ENCODE measurements around the gene SLC51B. TPM values are rescaled to one million over a fixed set of nuclear protein-coding genes. Genes with fewer than 3 reads are reported as not detected.
"Not testable (repeated sequence)": the region's sequence is repeated elsewhere in the genome, so short reads cannot be mapped to it uniquely, and the experiment has no call there.

SLC51B gene
- polyA plus RNA-seq, 4 donors = 8.5 to 11.7 (median 9.9) TPM

DNA sequence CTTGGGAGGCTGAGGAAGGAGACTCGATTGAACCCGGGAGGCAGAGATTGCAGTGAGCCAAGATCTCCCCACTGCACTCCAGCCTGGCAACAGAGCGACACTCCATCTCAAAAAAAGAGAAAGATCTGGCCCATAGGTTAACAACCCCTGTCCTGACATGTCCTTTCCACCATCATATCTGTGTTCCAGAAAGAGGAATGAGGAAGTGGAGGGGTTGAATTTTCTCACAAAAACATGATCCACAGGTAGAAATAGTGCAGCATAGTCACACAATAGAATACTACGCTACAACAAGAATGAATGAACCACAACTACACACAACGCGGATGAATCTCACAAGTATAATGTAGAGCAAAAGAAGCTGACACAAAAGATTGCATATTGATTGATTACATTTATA, 4.7 kb upstream of the SLC51B start:
- DNase-seq (ENCODE audit: low read depth in 4 of 4, low spot score in 2 of 4) = no peak

DNA sequence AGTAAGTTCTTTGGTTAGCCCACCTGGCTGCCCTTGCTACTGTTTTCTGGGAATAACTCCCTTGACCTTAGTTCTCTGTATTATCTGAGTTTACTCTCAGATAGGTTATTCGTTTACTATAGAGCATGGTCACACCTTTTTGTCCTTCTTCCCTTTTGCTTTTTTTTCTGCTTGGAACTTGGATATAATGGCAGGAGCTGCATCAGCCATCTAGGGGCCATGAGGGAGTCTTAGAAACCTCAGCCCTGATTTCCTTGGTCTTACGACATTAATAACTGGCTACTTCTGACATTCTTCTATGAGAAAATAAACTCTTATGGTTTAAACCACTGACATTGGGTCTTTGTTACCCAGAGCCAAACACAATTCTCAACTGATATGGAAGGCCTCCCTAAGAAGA, 3.4 kb upstream of the SLC51B start:
- no peak for DNase-seq (ENCODE audit: low read depth in 4 of 4, low spot score in 2 of 4)

DNA sequence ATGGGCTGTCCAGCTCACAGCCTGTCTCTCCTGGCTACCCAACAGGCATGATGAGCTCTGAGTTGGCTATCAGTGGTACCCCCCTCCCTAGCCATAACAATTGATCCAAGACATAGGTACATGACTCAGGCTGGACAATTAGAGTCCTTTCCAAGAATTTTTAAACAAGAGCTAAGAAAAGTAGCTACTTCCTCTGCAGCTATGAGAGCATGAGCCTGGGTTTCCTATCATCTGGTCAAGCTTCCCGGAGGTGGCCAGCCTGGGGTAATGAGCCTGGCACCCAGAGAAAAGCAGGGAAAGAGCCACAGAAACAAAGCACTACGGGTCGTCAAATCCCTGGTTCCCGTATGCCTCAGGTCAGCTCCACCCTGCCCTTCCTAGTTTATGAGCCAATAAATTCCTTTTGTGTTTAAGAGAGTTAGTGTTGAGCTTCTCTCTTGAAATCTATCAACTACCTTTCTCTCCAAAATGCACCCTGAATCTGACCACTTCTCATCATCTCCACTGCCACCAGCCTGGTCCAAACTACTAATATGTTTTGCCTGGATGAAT, 2.3 kb upstream of the SLC51B start:
- no peak for DNase-seq (ENCODE audit: low read depth in 4 of 4, low spot score in 2 of 4)

DNA sequence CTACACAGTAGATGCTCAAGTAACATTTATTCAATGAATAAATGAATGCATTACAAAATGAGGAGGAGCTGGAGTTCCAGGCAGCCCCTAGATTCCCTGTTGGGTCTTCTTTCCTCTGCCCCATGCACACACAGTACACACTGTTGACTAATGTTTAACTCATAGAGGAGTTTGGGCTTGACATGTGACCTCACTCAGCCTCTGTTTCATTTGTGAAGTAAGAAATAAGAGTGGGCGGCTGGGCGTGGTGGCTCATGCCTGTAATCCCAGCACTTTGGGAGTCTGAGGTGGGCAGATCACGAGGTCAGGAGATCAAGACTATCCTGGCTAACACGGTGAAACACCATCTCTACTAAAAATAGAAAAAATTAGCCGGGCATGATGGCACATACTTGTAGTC, 969 bp upstream of the SLC51B start:
- not testable (repeated sequence) for DNase-seq (ENCODE audit: low read depth in 4 of 4, low spot score in 2 of 4)

DNA sequence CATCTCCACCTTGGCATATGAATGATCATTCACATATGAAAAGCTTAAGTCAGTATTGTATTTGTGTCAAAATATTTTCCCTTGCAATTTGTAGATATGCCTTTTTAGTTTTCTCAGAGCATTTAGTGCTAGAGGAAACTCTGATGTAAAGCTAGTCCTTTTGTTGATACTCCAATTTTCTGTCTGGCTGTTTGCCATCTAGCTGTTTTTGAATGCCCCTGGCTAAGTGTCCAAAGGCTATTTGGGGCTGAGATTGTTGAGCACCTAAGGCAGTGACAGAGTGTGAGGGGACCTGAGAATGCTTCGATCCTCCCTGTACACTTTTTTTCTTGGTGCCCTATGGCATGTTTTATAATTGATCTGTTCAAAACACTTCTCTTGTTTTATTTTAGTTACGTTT, 3.1 kb downstream of the SLC51B start:
- DNase-seq (ENCODE audit: low read depth in 4 of 4, low spot score in 2 of 4) = no peak

DNA sequence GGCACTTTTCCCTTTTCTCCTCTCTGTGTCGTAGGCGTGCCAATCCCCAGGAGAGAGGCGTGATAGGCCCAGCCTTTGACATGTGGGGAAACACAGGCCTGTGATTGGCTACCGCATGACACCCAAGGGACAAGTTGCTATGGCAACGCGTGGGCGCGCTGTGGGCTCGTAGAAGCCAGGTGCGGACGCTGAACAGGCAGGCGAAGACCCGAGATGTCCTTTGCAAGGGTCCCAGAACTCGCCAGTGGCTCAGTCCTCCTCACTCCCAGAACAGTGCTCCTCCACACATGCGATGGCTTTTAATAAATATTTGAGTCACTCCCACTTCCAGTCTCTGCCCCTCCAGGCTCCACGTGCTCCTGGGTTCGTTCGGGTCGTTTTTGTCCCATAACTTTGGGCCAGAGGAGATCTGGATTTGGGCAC, 4.2 kb downstream of the SLC51B start:
- peak in 2 of 4 donors; percentile 64 to 85 for DNase-seq (ENCODE audit: low read depth in 4 of 4, low spot score in 2 of 4)

DNA sequence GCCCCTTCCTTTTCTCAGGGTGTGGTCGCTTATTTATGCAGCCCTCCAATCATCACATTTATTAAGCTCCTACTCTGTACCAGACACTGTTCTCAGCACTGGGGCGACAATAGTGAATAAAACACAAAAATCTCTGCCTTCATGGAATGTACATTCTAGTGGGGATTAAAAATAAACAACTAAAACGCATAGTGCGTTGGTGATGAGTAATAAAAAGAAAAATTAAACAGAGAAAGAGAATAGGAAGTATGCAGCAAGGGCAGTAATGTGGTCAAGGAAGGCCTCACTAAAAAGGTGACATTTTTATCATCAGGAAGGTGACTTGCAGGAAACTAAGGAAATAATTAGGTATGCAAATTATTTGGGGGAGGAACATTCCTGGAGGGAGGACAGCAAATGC, 5.1 kb downstream of the SLC51B start:
- DNase-seq (ENCODE audit: low read depth in 4 of 4, low spot score in 2 of 4) = no peak

DNA sequence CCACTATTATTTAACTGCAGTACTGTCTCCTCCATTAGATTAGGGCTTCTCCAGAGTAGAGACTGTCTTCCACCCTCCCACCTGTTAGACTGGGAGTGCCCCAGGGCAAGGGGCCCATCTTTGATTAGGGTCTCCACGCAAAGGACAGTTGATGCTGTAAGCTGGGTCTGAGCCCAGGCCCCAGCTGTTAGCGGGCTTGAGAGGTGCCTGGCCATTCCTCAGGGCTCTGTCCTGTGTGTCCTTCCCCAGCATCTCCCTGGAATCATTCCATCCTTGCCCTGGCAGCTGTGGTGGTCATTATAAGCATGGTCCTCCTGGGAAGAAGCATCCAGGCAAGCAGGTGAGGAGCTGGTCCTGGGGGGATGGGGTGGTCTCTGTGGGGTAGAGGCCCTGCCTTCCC, 6.1 kb downstream of the SLC51B start:
- DNase-seq (ENCODE audit: low read depth in 4 of 4, low spot score in 2 of 4) = no peak

DNA sequence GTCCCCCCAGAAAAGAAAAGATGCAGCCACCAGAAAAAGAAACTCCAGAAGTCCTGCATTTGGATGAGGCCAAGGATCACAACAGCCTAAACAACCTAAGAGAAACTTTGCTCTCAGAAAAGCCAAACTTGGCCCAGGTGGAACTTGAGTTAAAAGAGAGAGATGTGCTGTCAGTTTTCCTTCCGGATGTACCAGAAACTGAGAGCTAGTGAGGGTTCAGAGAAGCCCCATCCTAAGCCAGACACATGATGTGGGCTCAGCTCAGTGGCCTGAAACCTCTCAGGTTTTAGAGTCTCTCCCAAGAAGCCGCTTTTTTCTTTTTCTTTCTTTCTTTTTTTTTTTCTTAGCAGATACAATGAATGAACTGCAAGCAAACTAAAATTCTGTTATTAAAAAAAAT, 7.8 kb downstream of the SLC51B start:
- no peak for DNase-seq (ENCODE audit: low read depth in 4 of 4, low spot score in 2 of 4)

DNA sequence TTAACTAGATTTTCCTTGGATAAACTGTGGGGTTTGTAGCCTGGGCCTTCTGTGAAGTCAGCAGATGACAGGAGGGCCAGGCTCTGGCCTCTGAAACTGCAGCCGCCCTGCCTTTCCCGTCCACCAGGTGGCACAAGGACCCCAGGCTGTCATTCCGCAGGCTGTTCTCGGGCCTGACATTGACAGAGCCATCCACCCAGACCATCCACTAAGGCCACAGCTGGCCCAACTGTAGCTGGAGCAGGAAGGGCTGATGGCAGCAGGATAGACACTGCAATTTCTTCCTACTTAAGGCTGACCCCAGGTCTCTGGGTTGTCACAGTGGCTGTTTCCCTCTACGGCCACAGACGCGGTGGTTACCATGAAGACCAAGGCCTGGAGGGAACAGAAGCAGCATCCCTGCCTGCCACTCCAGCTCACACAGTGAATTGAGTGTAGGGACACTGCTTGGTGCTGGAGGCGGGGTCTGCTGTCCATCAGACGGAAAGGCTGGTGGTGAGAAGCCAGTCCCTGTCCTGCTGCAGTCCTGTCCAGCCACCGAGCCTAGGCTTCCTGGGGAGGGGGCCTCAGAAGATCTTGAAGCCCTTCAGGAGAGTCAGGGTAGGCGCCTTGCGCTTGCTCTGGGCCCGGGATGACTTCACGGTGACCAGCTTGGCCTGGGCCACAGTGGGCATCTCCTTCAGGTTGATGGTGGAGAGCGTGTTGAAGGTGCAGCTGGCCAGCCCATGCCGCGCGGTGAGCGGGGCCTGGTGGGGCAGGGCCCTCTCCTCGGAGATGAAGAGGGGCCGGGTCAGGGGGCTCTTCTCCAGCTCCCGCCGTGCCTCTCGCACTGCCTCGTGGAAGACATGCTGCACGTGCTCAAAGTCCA, 9.4 kb downstream of the SLC51B start:
- no peak for DNase-seq (ENCODE audit: low read depth in 4 of 4, low spot score in 2 of 4)

DNA sequence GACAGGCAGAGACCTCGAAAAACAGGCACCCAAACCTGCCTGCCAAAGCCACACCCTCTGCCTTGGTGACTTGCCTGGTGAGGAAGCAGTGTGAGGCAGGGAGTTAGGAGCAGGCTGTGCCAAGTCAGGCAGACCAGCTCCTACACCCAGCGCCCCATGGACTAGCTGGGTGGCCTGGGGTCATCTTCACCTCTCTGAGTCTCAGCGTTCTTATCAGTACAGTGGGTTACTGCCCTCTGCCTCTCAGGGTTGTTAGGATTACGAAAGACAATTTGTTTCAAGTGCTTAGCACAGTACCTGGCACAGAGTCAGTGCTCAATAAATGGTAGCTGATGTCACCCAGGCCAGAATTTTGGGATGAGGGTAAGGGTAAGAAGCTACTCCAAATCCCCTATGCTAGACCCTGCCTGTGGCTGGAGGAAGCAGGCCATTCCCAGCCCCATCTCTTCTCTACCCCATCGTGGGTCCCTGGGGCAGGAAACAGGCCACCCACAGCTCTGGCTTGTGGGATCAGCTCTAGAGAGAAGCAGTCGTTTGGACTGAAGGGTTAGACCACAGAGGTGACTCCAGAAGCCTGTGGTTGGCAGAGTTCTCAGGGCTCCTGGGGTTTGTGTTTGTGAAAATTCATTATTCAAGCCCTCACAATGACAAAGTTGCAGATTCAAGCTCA, 10.1 kb downstream of the SLC51B start:
- DNase-seq (ENCODE audit: low read depth in 4 of 4, low spot score in 2 of 4) = no peak

DNA sequence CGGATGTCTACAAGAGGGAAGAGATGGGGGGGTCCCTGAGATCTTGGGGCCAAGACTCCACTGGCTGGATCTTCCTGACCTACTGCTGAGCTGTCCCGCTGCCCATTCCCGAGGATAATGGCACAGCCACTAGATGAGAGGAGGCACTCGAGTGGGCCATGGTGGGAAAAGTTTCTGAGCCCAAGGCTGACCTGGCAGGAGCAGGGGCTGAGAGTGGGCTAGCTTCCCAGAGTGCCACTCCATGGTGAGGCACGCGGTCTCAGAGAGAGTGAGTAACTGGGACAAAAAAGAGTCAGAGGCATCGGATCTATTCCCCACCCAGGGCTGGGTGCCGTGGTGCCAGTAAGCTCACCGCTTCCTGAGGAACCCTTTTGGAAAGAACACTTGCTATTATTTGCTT, 10.9 kb downstream of the SLC51B start:
- no peak for DNase-seq (ENCODE audit: low read depth in 4 of 4, low spot score in 2 of 4)

DNA sequence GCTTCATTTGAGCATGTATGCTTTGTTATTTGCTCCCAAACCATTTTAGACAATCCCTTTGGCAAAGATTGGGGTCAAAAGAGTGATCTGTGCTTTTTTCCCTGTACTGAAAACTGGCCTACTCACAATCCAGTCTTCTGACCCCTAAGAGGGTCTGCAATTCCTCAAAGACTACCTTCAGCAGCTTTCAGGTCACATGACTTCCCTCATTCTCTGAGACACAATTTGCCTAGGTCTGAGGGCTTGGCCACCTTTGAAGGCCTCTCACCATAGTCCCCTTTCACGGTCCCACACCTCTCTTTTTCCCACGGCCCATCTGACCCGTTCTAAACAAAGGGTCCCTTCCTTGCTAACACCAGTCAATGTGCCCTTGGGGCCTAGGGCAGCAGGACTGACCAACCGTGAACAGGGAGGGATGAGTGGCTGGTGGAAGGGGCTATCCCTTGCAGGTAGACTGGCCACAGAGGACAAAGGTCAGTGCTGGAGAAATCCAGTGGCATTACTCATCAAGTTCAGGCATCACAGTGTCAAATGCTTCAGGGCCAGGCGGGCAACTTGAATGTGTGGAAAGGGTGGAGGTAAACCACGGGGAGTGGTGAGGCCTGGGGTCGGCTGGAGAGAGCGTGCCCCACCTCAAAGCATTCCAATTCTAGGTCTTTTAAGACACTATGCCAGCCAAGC, 11.8 kb downstream of the SLC51B start:
- no peak for DNase-seq (ENCODE audit: low read depth in 4 of 4, low spot score in 2 of 4)

DNA sequence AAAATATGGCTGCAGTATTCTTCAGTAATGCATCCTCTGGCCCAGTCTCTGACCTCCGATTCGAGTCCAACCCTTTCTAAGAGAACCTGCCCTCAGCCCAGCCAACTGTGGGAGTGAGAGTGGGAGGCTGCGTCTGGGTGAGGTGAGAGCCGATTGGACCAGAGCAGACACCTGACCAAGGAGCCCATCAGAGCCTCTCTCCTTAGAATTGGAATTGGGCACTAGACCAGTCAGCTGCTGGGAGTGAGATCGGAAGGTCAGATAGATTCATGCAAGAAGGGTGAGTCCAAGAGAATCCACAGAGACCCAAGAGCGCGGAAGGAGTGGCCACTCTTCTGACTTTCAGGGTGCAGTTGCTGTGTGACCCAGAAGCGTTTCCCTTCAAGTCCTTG, 12.4 kb downstream of the SLC51B start:
- no peak for DNase-seq (ENCODE audit: low read depth in 4 of 4, low spot score in 2 of 4)

DNA sequence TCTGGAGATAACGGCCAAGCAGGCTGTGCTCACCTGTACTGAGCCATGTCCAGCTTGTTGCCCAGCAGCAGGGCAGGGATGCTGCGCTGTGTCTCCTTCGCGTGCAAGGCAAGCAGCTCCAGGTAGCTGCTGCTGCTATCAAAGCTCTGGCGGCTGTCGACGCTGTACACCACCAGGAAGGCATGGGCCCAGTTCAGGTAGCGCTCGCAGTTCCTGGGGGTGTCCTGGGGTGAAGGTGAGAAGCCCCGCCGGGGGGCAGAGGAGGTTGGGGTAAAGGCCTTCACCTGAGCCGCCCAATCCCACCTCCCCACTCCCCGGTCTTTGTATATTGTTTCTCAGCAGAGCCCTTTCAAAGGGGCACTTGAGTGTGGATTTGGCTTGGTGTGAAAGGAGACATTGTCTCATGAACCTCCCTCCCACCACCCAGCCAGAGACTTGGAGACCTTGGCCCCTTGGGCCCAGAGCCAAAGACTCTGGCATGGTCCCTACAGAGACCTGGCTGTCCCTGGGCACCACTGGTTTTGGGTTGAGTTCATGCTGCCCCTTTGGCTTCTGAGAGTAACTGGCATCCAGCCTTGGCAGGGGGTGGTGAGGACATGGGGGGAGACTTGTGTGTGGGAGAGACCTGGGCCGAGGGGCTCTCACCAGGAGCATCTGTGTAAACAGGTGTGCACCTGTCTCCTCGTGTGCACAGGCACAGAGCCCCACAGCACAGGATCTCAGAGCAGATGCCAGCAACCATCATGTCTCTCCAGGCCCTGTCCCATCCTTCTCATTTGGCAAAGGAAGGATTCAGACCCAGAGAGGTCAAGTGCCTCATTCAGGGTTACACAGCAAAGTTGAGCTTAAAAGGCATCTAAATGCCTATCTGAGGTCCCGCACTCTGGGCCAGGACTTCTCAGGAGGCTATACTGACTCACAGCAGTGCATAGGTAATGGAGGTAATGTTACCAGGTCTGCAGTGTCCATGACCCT, 13.5 kb downstream of the SLC51B start:
- DNase-seq (ENCODE audit: low read depth in 4 of 4, low spot score in 2 of 4) = no peak

DNA sequence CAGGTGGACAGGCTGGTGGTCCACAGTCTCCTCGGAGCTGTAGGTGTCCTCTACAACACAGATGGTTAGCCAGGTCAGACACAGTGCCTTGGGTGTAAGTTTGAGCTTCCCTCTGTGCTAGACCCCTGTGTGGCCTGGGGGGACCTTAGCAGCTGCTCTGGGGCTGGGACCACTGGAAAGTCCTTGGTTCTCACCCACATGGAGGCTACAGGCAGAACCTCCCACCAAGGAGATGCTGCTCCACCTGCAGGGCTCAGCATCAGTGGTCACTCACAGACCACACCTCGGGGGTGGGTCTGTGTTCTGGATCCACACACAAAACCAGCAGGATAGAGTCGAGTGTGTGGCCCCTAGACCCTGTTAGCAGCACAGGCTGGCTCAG, 14.2 kb downstream of the SLC51B start:
- no peak for DNase-seq (ENCODE audit: low read depth in 4 of 4, low spot score in 2 of 4)

DNA sequence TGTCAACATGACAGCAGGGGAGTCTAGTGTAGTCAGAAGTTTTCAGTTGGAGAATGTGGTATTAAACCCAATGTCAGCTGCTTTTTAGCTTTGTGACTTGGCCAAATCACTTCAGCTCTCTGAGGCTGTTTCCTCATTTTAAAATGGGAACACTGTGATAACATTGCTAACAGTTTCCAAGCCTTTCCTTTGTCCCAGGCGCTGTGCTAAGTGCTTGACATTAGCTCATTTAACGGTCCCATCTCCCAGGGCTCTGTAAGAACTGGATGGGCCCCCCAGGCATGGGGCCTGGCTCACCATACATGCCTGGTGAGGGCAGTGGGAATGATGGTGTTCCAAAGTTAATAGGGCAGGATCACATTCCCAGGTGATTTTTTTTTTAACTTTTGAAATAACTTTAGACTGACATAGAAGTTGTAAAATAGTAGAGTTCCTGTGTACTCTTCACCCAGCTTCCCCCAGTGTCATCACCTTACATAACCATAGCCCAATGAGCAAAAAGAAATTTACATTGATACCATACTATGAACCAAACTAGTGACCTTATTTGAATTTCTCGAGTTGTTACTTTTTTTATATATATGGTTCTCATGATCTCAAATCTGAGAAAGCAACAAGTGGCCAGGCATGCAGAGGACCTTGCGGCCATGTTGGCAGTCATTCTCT, 14.9 kb downstream of the SLC51B start:
- DNase-seq (ENCODE audit: low read depth in 4 of 4, low spot score in 2 of 4) = no peak

DNA sequence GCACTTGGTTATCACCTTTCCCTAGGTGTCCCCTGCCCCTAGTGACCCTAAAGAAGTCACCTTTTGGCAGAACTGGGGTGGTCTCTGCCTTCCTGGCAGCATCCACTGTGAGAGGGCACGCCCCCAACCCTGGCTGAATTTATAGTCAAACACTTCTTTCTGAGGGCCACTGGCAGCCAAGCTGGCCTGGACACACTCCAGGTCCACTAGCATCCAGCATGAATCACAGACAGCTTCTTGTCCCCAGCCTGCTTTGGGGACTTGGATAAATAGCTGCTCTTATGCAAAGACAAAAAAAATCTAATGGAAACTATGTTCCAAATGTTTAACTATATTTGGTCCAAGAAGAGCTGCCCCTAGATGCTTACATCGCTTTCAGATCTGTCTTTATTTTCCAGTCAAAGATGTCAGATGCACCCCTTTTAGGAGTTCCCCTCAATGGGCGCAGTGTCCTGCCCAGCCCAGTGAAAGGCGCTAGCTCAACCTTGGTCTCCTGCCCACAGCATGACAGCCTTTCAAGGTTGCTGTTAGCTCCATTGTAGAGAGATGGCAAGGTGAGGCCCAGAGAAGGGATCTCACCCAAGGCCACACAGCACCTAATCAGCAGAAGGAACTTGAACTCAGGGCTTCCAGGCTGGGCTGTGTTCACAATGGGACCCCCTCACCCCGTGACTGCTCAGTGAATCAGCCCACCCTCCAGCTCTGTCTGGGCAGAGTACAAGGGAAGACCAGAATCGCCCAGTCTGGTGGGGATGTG, 15.6 kb downstream of the SLC51B start:
- no peak for DNase-seq (ENCODE audit: low read depth in 4 of 4, low spot score in 2 of 4)

DNA sequence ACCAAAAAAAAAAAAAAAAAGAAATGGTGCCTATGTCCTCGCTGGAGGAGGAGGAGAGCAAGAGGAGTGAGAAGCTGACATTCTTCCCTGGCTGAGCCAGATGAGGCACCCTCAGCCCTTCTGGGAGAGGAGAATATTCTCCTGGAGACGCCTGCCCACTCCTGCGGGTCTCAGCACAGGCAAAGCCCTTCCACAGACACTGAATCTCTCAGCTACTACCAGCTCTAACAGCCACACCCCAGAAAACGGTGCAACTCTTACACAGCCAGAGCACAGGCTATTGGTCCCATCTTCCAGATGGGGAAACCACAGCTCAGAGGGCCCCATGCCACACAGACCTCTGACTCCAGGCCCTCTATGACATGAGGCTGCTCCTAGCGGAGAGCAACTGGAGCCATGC, 16.9 kb downstream of the SLC51B start:
- DNase-seq (ENCODE audit: low read depth in 4 of 4, low spot score in 2 of 4) = no peak

All from left renal cortex interstitium (tissue), 4 donors.